Eye (tissue), 1 donor: ENCODE results near the gene OR4E2.
"Not testable (repeated sequence)": the region's sequence is repeated elsewhere in the genome, so short reads cannot be mapped to it uniquely, and the experiment has no call there.

Experiments used
- DNase-seq: peaks from one replicate; pipeline ENCODE4 v3.0.0-alpha.2; 2015

The OR4E2 gene

GRCh38 chr14:21653331-21653885, at the start of gene OR4E2:
Gene OR4E2 (plus strand): TSS chr14:21653835. CDS start chr14:21665083, 11,248 bp downstream.
- no peak for DNase-seq

GRCh38 chr14:21612324-21612723, 41.3 kb upstream of the OR4E2 start:
- DNase-seq = no peak

- no peak for DNase-seq
These were observed 39.4 kb upstream of the OR4E2 start for GRCh38 chr14:21614240-21614639.

- no peak for DNase-seq
These were observed 36.0 kb upstream of the OR4E2 start for GRCh38 chr14:21617614-21618013.

- DNase-seq = no peak
These were observed 27.0 kb upstream of the OR4E2 start for GRCh38 chr14:21626491-21627230.

GRCh38 chr14:21630503-21630902, 23.1 kb upstream of the OR4E2 start:
- not testable (repeated sequence) for DNase-seq

- no peak for DNase-seq
These were observed 22.6 kb upstream of the OR4E2 start for GRCh38 chr14:21631084-21631483.

GRCh38 chr14:21634840-21635239, 18.8 kb upstream of the OR4E2 start, which contains the start of gene OR10G2:
Gene OR10G2 (minus strand): TSS chr14:21634940. CDS start chr14:21634842, 98 bp downstream.
- no peak for DNase-seq

GRCh38 chr14:21642683-21643082, 11.0 kb upstream of the OR4E2 start:
- DNase-seq = no peak

GRCh38 chr14:21643407-21643806, 10.2 kb upstream of the OR4E2 start:
- DNase-seq = no peak

- DNase-seq = peak; percentile 7
These were observed 6.3 kb upstream of the OR4E2 start for GRCh38 chr14:21647380-21647779.

- no peak for DNase-seq
These were observed 1.3 kb upstream of the OR4E2 start for GRCh38 chr14:21652209-21652808.

GRCh38 chr14:21654215-21654614, 580 bp downstream of the OR4E2 start:
- no peak for DNase-seq

- DNase-seq = no peak
These were observed 3.3 kb downstream of the OR4E2 start for GRCh38 chr14:21656980-21657379.

- DNase-seq = no peak
These were observed 14.7 kb downstream of the OR4E2 start for GRCh38 chr14:21668377-21668776.

- DNase-seq = no peak
These were observed 15.6 kb downstream of the OR4E2 start for GRCh38 chr14:21669284-21669683.

- no peak for DNase-seq
These were observed 17.7 kb downstream of the OR4E2 start for GRCh38 chr14:21671371-21671770.

- DNase-seq = no peak
These were observed 18.5 kb downstream of the OR4E2 start for GRCh38 chr14:21672116-21672515.

GRCh38 chr14:21673718-21674117, 20.1 kb downstream of the OR4E2 start, which contains the start of gene OR4E1:
Gene OR4E1 (minus strand): TSS chr14:21673818. CDS start chr14:21670935, 2,883 bp downstream.
- DNase-seq = no peak

- no peak for DNase-seq
These were observed 21.9 kb downstream of the OR4E2 start for GRCh38 chr14:21675566-21675965.

GRCh38 chr14:21680072-21680471, 26.4 kb downstream of the OR4E2 start:
- no peak for DNase-seq

- DNase-seq = no peak
These were observed 32.8 kb downstream of the OR4E2 start for GRCh38 chr14:21686468-21686867.

- no peak for DNase-seq
These were observed 40.8 kb downstream of the OR4E2 start for GRCh38 chr14:21694425-21694824.

- not testable (repeated sequence) for DNase-seq
These were observed 44.0 kb downstream of the OR4E2 start for GRCh38 chr14:21697662-21698061.
